Coronary artery (tissue), 2 donors: ENCODE data around the gene AREG.

Experiments
- DNase-seq: peaks from one replicate; pipeline ENCODE4 v3.0.0-alpha.2; 2017; ENCODE audit warnings: low spot score
- H3K27ac ChIP-seq, 2 donors: fragments of 200-600 bp; sonication (generic); one replicate each; pipeline ENCODE4 v1.5.1; 2016 to 2019
- H3K4me3 ChIP-seq: fragments of 200-600 bp; sonication (generic); 2 replicates; pipeline ENCODE4 v1.5.1; 2016; ENCODE audit warnings: mild to moderate bottlenecking, moderate library complexity
- TF ChIP-seq, protein P1 (sequence below): fragments of 200-600 bp; sonication (generic); IDR thresholded peaks from one replicate; pipeline ENCODE4 v1.5.1; 2019; ENCODE audit warnings: antibody characterized with exemption

The AREG gene

DNA sequence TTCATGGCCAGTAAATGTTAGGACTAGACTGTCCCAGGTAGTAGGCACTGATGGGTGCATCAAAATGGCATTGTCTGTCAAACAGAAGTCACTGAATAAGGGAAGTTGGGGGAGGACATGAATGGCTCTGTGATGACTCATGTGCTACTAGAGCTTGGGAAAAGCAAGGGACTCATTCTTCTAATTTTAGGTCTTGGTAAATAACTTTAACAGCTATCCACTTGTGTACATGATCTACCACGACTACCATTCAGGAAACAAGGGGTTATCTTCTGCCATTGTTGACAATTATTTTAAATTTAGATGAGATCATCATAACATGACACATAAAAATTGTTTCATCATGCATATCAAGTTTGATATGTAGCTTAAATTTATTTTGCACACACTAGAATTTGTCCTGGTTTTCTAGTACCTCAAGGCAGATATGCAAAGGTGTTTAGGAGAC, 6.3 kb downstream of the AREG start:
- TF ChIP-seq, protein P1, sequence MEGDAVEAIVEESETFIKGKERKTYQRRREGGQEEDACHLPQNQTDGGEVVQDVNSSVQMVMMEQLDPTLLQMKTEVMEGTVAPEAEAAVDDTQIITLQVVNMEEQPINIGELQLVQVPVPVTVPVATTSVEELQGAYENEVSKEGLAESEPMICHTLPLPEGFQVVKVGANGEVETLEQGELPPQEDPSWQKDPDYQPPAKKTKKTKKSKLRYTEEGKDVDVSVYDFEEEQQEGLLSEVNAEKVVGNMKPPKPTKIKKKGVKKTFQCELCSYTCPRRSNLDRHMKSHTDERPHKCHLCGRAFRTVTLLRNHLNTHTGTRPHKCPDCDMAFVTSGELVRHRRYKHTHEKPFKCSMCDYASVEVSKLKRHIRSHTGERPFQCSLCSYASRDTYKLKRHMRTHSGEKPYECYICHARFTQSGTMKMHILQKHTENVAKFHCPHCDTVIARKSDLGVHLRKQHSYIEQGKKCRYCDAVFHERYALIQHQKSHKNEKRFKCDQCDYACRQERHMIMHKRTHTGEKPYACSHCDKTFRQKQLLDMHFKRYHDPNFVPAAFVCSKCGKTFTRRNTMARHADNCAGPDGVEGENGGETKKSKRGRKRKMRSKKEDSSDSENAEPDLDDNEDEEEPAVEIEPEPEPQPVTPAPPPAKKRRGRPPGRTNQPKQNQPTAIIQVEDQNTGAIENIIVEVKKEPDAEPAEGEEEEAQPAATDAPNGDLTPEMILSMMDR: no peak

DNA sequence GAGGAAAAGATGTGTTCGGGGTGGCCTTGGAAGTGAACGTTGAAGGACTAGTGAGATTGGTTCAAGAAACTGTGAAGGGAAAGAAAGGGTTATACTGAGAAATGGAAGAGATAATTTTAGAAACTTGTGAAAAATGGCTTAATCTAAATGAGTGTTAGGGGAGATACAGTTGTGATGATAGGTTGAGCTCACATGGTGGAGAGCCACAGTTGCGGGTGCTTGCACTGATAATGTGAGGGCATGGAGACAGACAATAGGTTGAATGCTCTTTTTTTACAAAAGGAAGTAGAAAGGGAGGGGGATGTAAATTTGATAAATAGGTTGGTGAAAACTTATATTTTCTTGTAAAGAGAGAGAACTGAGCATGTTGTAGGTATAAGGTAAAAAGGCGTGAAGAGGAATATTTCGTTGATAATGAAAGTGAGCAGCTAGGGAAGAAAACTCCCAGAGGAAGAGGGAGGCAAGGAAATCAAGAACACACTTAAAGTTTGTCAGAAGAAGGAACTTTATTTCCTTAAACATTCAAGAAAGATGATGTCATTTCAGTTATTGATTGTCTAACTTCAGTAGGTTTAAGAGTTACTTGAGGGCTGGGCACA, 8.2 kb downstream of the AREG start:
- H3K27ac ChIP-seq: no peak overlapping the region
- no peak overlapping the region for H3K4me3 ChIP-seq
- TF ChIP-seq, protein P1: no peak
- no peak for DNase-seq

More for the DNA sequence above, 6.3 kb downstream of the AREG start:
- no peak overlapping the region for H3K27ac ChIP-seq
- no peak overlapping the region for H3K4me3 ChIP-seq
- no peak for DNase-seq

DNA sequence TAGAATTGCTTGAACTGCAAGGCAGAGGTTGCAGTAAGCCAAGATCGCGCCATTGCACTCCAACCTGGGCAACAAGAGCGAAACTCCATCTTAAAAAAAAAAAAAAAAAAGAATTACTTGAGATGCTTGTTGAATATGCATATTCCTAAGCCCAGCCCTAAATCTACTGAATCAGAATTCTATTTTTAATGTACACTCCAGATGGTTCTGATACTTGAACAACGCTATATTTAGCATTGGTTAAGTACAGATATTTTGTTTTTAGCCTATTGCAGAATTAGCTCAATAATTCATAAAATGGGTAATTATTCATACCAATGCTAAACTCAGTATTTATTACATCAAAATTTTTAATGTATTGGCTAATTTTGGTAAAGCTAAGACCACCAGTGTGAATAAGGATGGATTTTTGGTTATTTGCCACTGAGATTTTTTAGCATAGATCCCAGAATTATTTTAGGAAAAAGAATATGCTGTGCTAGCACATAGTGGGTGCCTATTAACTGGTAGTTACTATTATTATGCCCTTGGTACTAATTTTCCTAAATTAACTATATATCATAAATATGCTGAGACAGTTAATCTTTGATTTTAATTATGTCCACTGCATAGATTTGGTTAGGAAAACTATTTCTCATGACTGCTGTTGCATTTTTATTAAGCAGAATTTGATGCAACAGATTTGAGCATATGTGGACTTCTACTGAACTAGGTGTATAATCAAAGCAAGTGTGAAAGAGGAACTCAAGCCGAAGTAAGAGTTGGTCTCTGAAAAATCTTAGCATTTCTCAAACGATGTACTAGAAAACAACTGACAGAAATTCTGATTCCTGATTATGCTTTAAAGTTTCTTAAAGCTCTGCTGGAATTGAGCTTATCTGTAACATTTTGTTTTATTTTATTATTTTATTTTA, 9.2 kb downstream of the AREG start:
- no peak overlapping the region for H3K4me3 ChIP-seq
- DNase-seq: no peak
- TF ChIP-seq, protein P1: no peak
- no peak overlapping the region for H3K27ac ChIP-seq

DNA sequence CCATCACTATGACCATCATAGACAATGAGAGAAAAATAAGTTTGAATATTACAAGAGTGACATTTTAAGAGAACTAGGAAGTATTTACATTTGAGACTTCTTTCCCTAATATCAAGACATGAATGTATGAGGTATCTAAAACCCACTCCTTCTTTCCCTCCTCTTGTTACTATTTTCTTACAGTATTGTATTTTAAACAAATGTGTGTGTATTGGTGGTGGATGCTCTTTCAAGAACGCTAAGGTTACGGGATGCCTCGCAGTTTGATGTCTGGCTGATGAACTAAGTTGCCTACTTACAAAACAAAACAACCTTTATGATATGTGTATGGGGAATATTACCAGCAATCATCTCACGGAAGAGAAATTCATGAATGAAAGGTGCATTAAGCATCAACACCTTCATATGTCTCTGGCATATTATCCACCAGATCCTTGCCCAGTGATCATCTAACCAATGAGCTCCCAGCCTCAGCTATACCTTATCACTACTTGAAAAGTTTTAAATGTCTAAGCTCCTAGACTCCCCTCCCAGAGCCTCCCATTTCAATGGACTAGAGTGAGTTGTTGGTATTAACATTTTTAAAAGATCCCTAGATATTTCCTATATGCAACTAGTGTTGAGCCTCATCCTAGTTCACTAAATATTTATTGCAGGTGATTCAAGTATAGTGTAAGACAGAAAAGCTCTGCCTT, 10.6 kb downstream of the AREG start:
- H3K27ac ChIP-seq: no peak overlapping the region
- TF ChIP-seq, protein P1: no peak
- no peak for DNase-seq

DNA sequence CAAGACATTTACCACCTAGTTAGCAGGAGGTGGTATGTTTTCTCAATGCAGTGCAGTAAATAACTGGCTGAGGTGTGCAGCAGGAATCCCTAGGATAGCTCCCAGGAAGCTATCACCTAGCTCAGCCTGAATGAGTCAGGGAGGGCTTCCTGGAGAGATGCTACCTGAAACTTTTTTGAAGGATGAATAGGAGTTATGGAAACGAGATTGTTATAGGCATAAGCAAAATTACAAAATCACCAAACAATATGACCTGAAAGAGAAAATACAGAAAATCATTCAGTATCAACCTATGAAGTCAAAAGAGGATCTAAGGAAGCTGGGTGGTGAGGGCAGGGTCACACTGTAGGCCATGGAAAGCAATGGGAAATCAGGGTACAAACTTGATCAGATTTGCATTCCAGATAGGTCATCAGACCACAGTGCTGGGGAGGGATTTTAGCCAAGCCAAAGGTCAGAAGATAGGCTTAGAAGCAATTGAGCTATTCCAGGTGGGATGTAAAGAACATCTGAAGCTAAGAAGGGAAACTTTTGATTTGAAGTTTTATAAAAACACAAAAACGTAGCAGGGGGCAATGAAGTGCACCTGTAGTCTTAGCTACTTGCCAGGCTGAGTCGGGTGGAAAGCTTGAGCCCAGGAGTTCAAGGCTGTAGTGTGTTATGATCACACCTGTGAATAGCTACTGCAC, 11.3 kb downstream of the AREG start:
- TF ChIP-seq, protein P1: no peak
- no peak for DNase-seq
- Histone ChIP-seq H3K27ac (no peak overlapping the region), H3K4me3 (no peak overlapping the region)

More for the DNA sequence above, 10.6 kb downstream of the AREG start:
- H3K4me3 ChIP-seq: no peak overlapping the region

DNA sequence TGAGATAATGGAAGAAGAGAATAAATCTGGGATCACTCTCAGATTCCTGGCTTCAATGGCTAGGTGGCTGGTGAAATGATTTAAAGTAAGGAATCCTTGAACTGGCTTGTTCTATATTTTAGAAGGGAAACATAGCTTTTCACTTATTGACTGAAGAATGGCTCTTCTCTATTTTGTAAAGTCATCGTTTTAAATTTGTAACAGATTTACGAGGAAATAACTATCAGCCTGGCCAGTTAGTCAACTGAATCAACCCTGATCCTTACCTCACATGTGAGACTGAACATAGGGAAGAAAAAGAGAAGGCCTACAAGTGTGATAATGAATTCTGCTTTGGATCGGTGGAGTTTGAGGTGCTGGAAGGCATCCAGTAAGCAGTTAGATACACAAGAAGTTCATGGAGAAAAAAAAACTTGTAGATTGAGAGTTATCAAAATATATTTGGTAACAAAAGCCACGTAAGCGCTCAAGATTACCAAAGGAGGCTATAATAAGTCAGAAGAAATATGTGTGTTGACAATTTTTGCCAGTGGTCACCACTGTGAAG, 12.0 kb downstream of the AREG start:
- Histone ChIP-seq H3K4me3 (no peak overlapping the region), H3K27ac (no peak overlapping the region)
- TF ChIP-seq, protein P1: no peak
- DNase-seq: no peak
